Measurements from ENCODE around the gene TUBB6. TPM values are rescaled to one million over a fixed set of nuclear protein-coding genes. Genes with fewer than 3 reads are reported as not detected.

The TUBB6 gene
- total RNA-seq, 1 donor from 2014 or later, result 110 TPM

- TF ChIP-seq CTCF (IDR thresholded peaks at IDR 0.05), result no peak
- ATAC-seq (no peak), DNase-seq (peak; percentile 55)
- no peaks in the 10 kb centered on the region for H3K9me3 ChIP-seq
- no peaks in the 10 kb centered on the region for H3K36me3 ChIP-seq
- no peak overlapping the region for H3K27ac ChIP-seq
- intact Hi-C loops (cut with DNase I), result no loop called here
- no peak overlapping the region for H3K4me3 ChIP-seq
- H3K4me1 ChIP-seq, result peaks cover 2% of the 10 kb centered on the region
- peaks cover 17% of the 10 kb centered on the region for H3K27me3 ChIP-seq
Observed at GRCh38 chr18:12293831-12294230, 14.2 kb upstream of the TUBB6 start.

GRCh38 chr18:12295389-12296086 is 12.5 kb upstream of the TUBB6 start:
- H3K27ac ChIP-seq, result no peak overlapping the region
- intact Hi-C loops (cut with DNase I), result no loop called here
- no peaks in the 10 kb centered on the region for H3K36me3 ChIP-seq
- peaks cover 2% of the 10 kb centered on the region for H3K27me3 ChIP-seq
- H3K9me3 ChIP-seq, result no peaks in the 10 kb centered on the region
- H3K4me3 ChIP-seq, result no peak overlapping the region
- DNase-seq (no peak), ATAC-seq (no peak)
- TF ChIP-seq CTCF (IDR thresholded peaks at IDR 0.05), result no peak
- no peaks in the 10 kb centered on the region for H3K4me1 ChIP-seq

GRCh38 chr18:12296087-12296403 is 12.0 kb upstream of the TUBB6 start:
- Histone ChIP-seq H3K9me3 (no peaks in the 10 kb centered on the region), H3K27ac (no peak overlapping the region), H3K4me3 (no peak overlapping the region), H3K4me1 (no peaks in the 10 kb centered on the region), H3K27me3 (no peaks in the 10 kb centered on the region), H3K36me3 (no peaks in the 10 kb centered on the region)
- ATAC-seq, result peak; percentile 14
- intact Hi-C loops (cut with DNase I), result no loop called here
- DNase-seq, result peak; percentile 39
- no peak for TF ChIP-seq CTCF (IDR thresholded peaks at IDR 0.05)

GRCh38 chr18:12296457-12296856 is 11.6 kb upstream of the TUBB6 start:
- DNase-seq (peak; percentile 39), ATAC-seq (no peak)
- Histone ChIP-seq H3K27ac (no peak overlapping the region), H3K4me1 (no peaks in the 10 kb centered on the region), H3K9me3 (no peaks in the 10 kb centered on the region), H3K27me3 (no peaks in the 10 kb centered on the region), H3K4me3 (no peak overlapping the region), H3K36me3 (no peaks in the 10 kb centered on the region)
- TF ChIP-seq CTCF (IDR thresholded peaks at IDR 0.05), result no peak
- intact Hi-C loops (cut with DNase I), result no loop called here

- no peak for DNase-seq
- H3K27ac ChIP-seq, result no peak overlapping the region
- H3K27me3 ChIP-seq, result no peaks in the 10 kb centered on the region
- H3K4me1 ChIP-seq, result no peaks in the 10 kb centered on the region
- no peak for TF ChIP-seq CTCF (IDR thresholded peaks at IDR 0.05)
- no peaks in the 10 kb centered on the region for H3K9me3 ChIP-seq
- ATAC-seq, result no peak
- H3K4me3 ChIP-seq, result no peak overlapping the region
- no peaks in the 10 kb centered on the region for H3K36me3 ChIP-seq
- intact Hi-C loops (cut with DNase I), result no loop called here
Observed at GRCh38 chr18:12299862-12300261, 8.2 kb upstream of the TUBB6 start.
